SK-N-SH treated with all-trans-retinoic acid at 6 μM for 48 hours (cell line): ENCODE results near the gene EIF4G2.

ENCODE experiments used
- ATAC-seq: fragments of 200-7000 bp; cut with Tn5 transposase; 3 replicates; pipeline ENCODE4 v1.9.1; 2020; ENCODE audit warnings: mild to moderate bottlenecking, moderate library complexity
- ARNTL ChIP-seq: fragments of 450-650 bp; formaldehyde crosslinking; IDR thresholded peaks from 2 replicates; pipeline ENCODE4 v1.5.0; 2020; ENCODE audit warnings: low read depth, mild to moderate bottlenecking, moderate library complexity, borderline replicate concordance
- CSRNP3 ChIP-seq: fragments of 250-450 bp; sonication (Bioruptor Pico); IDR thresholded peaks from 2 replicates; pipeline ENCODE4 v1.5.1; 2021; ENCODE audit warnings: mild to moderate bottlenecking, moderate library complexity
- ISL1 ChIP-seq: fragments of 250-450 bp; sonication (Bioruptor Pico); IDR thresholded peaks from 2 replicates; pipeline ENCODE4 v2.1.2; 2022; ENCODE audit warnings: mild to moderate bottlenecking, moderate library complexity
- POU6F1 ChIP-seq: fragments of 250-450 bp; sonication (Bioruptor Pico); IDR thresholded peaks from 2 replicates; pipeline ENCODE4 v1.8.0; 2021; ENCODE audit warnings: low read depth, mild to moderate bottlenecking, moderate library complexity, borderline replicate concordance
- PPARA ChIP-seq: fragments of 250-450 bp; sonication (Bioruptor Pico); IDR thresholded peaks from 2 replicates; pipeline ENCODE4 v1.5.0; 2020; ENCODE audit warnings: mild to moderate bottlenecking, borderline replicate concordance
- RARB ChIP-seq: fragments of 250-450 bp; sonication (Bioruptor Pico); IDR thresholded peaks from 2 replicates; pipeline ENCODE4 v1.8.0; 2021; ENCODE audit warnings: mild to moderate bottlenecking, moderate library complexity
- TCF4 ChIP-seq: fragments of 250-450 bp; sonication (Bioruptor Pico); IDR thresholded peaks from 2 replicates; pipeline ENCODE4 v1.8.0; 2021; ENCODE audit warnings: mild to moderate bottlenecking, moderate library complexity, borderline replicate concordance
- TOX ChIP-seq: fragments of 250-450 bp; sonication (Bioruptor Pico); IDR thresholded peaks from 2 replicates; pipeline ENCODE4 v1.8.0; 2021; ENCODE audit warnings: mild to moderate bottlenecking, moderate library complexity, borderline replicate concordance
- ZNF70 ChIP-seq: fragments of 450-650 bp; formaldehyde crosslinking; IDR thresholded peaks from 2 replicates; pipeline ENCODE4 v1.5.0; 2020; ENCODE audit warnings: mild to moderate bottlenecking, moderate library complexity
- TF ChIP-seq, protein P1 (sequence below): fragments of 250-450 bp; sonication (Bioruptor Pico); IDR thresholded peaks from 2 replicates; pipeline ENCODE4 v1.8.0; 2020; ENCODE audit warnings: mild to moderate bottlenecking, moderate library complexity, borderline replicate concordance
- TF ChIP-seq, protein P2 (sequence below): fragments of 250-450 bp; sonication (Bioruptor Pico); IDR thresholded peaks from 2 replicates; pipeline ENCODE4 v1.5.1; 2020; ENCODE audit warnings: low read depth, mild to moderate bottlenecking, moderate library complexity
- TF ChIP-seq, protein P3 (sequence below): fragments of 250-450 bp; sonication (Bioruptor Pico); IDR thresholded peaks from 2 replicates; pipeline ENCODE4 v1.5.0; 2020; ENCODE audit warnings: mild to moderate bottlenecking, moderate library complexity

EIF4G2 gene

DNA sequence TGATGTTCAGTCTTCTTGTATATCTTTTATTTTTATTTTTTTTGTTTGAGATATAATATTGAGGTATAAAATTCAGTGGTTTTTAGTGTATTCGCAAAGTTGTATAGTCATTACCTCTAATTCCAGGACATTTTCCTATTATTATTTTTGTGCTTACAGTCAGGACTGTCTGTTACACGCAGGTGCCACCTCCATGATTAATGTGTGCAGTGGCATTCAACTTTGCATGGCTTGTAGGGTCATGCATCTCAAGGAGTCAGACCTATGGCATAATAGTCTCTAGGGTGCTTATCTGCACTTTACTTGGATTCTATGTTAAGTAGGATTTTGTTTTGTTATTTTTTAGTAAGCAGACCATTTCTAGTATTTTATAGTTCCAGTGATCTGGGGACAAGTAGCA lies 56.7 kb downstream of the EIF4G2 start:
- TF ChIP-seq, protein P1, sequence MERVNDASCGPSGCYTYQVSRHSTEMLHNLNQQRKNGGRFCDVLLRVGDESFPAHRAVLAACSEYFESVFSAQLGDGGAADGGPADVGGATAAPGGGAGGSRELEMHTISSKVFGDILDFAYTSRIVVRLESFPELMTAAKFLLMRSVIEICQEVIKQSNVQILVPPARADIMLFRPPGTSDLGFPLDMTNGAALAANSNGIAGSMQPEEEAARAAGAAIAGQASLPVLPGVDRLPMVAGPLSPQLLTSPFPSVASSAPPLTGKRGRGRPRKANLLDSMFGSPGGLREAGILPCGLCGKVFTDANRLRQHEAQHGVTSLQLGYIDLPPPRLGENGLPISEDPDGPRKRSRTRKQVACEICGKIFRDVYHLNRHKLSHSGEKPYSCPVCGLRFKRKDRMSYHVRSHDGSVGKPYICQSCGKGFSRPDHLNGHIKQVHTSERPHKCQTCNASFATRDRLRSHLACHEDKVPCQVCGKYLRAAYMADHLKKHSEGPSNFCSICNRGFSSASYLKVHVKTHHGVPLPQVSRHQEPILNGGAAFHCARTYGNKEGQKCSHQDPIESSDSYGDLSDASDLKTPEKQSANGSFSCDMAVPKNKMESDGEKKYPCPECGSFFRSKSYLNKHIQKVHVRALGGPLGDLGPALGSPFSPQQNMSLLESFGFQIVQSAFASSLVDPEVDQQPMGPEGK (CRISPR knock-in tag), result no peak
- TF ChIP-seq ZNF70 (CRISPR knock-in tag) (no peak), PPARA (CRISPR knock-in tag) (no peak), CSRNP3 (CRISPR knock-in tag) (no peak), TOX (CRISPR knock-in tag) (no peak), POU6F1 (CRISPR knock-in tag) (no peak)
- TF ChIP-seq, all 23 proteins: peak for 0
- no peak for ATAC-seq

DNA sequence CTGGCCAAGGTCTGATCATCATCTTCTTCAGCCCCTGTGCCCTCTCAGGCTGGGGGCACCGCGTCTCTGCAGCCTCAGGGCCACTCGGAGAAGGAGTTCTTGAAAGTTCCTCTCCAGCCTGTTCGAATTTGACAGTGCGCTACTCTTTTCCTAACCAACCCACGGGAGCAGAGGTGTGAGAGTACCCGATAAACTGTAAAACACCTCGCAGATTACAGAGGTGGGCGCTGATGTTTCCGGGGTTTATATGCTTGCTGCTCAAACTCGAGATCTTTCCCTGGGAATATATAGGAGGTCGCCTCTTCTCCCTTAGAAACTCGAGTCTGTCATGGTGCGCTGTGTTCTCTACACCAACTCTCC lies 57.2 kb downstream of the EIF4G2 start:
- peak; percentile 42 for ATAC-seq
- TF ChIP-seq ISL1 (CRISPR knock-in tag) (no peak), TCF4 (CRISPR knock-in tag) (no peak), POU6F1 (CRISPR knock-in tag) (no peak), ARNTL (CRISPR knock-in tag) (no peak)
- TF ChIP-seq, protein P2, sequence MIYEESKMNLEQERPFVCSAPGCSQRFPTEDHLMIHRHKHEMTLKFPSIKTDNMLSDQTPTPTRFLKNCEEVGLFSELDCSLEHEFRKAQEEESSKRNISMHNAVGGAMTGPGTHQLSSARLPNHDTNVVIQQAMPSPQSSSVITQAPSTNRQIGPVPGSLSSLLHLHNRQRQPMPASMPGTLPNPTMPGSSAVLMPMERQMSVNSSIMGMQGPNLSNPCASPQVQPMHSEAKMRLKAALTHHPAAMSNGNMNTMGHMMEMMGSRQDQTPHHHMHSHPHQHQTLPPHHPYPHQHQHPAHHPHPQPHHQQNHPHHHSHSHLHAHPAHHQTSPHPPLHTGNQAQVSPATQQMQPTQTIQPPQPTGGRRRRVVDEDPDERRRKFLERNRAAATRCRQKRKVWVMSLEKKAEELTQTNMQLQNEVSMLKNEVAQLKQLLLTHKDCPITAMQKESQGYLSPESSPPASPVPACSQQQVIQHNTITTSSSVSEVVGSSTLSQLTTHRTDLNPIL (CRISPR knock-in tag), result no peak

DNA sequence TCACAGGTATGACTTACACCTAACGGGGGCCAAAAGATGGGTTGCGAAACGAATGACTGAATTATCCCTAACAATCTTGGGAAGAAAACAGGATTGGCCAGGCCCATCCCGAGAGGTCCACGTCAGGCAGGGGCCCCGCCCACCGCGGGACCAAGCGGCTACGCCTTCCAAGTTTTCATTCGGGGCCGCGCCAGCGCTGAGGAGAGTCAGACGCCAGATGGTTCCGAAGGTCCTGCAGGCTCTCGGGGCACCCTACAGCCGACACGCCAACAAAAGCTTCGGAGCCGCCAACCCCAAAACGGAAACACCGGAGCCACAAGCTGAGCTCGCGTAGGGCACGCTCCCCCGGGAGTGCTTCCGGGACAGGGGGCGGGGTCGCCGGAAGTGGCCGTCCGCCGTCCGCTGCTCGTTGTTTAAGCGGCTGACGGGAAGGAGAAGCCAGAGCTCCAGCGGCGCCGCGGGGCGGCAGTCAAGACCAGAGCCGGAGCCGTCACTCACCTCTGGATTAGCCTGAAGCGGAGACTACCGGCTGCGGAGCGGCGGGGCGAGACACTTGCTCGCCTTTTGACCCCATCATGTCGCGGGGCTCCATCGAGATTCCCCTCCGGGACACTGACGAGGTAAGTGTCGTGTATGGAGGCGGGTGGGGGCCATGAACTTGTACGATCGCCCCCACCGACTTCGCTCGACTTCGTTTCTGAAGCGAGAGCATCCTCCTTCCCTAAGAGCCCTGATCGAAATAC lies 57.7 kb downstream of the EIF4G2 start, which contains the start of gene CTR9:
Gene CTR9, plus strand, starts transcription at position 409 of the 743 bp plus-strand sequence. Its CDS starts 167 bp downstream, at position 576.
- TF ChIP-seq, protein P3, sequence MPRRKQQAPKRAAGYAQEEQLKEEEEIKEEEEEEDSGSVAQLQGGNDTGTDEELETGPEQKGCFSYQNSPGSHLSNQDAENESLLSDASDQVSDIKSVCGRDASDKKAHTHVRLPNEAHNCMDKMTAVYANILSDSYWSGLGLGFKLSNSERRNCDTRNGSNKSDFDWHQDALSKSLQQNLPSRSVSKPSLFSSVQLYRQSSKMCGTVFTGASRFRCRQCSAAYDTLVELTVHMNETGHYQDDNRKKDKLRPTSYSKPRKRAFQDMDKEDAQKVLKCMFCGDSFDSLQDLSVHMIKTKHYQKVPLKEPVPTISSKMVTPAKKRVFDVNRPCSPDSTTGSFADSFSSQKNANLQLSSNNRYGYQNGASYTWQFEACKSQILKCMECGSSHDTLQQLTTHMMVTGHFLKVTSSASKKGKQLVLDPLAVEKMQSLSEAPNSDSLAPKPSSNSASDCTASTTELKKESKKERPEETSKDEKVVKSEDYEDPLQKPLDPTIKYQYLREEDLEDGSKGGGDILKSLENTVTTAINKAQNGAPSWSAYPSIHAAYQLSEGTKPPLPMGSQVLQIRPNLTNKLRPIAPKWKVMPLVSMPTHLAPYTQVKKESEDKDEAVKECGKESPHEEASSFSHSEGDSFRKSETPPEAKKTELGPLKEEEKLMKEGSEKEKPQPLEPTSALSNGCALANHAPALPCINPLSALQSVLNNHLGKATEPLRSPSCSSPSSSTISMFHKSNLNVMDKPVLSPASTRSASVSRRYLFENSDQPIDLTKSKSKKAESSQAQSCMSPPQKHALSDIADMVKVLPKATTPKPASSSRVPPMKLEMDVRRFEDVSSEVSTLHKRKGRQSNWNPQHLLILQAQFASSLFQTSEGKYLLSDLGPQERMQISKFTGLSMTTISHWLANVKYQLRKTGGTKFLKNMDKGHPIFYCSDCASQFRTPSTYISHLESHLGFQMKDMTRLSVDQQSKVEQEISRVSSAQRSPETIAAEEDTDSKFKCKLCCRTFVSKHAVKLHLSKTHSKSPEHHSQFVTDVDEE (CRISPR knock-in tag), result peak; percentile 54; the same call in 1 of the 2 replicates
- TF ChIP-seq, protein P1 (CRISPR knock-in tag), result peak; percentile 36; the same call in 1 of the 2 replicates
- TF ChIP-seq RARB (CRISPR knock-in tag), result no peak
- ATAC-seq, result peak; percentile 97
